SK-N-SH treated with all-trans-retinoic acid at 6 μM for 48 hours (cell line): ENCODE results near the gene C1orf105.

Experiments
- ATAC-seq: fragments of 200-7000 bp; cut with Tn5 transposase; 3 replicates; pipeline ENCODE4 v1.9.1; 2020; ENCODE audit warnings: mild to moderate bottlenecking, moderate library complexity
- CSDC2 ChIP-seq: fragments of 250-450 bp; sonication (Bioruptor Pico); IDR thresholded peaks from 2 replicates; pipeline ENCODE4 v1.5.0; 2020; ENCODE audit warnings: mild to moderate bottlenecking, moderate library complexity
- ESRRG ChIP-seq: fragments of 250-450 bp; sonication (Bioruptor Pico); IDR thresholded peaks from 2 replicates; pipeline ENCODE4 v1.6.1; 2021; ENCODE audit warnings: mild to moderate bottlenecking
- GLIS3 ChIP-seq: fragments of 250-450 bp; sonication (Bioruptor Pico); IDR thresholded peaks from 2 replicates; pipeline ENCODE4 v1.5.0; 2020; ENCODE audit warnings: mild to moderate bottlenecking, moderate library complexity
- OSR1 ChIP-seq: fragments of 250-450 bp; sonication (Bioruptor Pico); IDR thresholded peaks from 2 replicates; pipeline ENCODE4 v1.8.0; 2022; ENCODE audit warnings: moderate library complexity, mild to moderate bottlenecking, inconsistent platforms
- PPARA ChIP-seq: fragments of 250-450 bp; sonication (Bioruptor Pico); IDR thresholded peaks from 2 replicates; pipeline ENCODE4 v1.5.0; 2020; ENCODE audit warnings: mild to moderate bottlenecking, borderline replicate concordance
- RARB ChIP-seq: fragments of 250-450 bp; sonication (Bioruptor Pico); IDR thresholded peaks from 2 replicates; pipeline ENCODE4 v1.8.0; 2021; ENCODE audit warnings: mild to moderate bottlenecking, moderate library complexity
- SNAI2 ChIP-seq: fragments of 250-450 bp; sonication (Bioruptor Pico); IDR thresholded peaks from 2 replicates; pipeline ENCODE4 v1.5.0; 2020; ENCODE audit warnings: mild to moderate bottlenecking, moderate library complexity
- TCF4 ChIP-seq: fragments of 250-450 bp; sonication (Bioruptor Pico); IDR thresholded peaks from 2 replicates; pipeline ENCODE4 v1.8.0; 2021; ENCODE audit warnings: mild to moderate bottlenecking, moderate library complexity, borderline replicate concordance
- TOX ChIP-seq: fragments of 250-450 bp; sonication (Bioruptor Pico); IDR thresholded peaks from 2 replicates; pipeline ENCODE4 v1.8.0; 2021; ENCODE audit warnings: mild to moderate bottlenecking, moderate library complexity, borderline replicate concordance
- ZC3H10 ChIP-seq: fragments of 250-450 bp; sonication (Bioruptor Pico); IDR thresholded peaks from 2 replicates; pipeline ENCODE4 v1.5.1; 2021; ENCODE audit warnings: mild to moderate bottlenecking, moderate library complexity
- ZFP3 ChIP-seq: fragments of 250-450 bp; sonication (Bioruptor Pico); IDR thresholded peaks from 2 replicates; pipeline ENCODE4 v1.5.0; 2020; ENCODE audit warnings: mild to moderate bottlenecking, moderate library complexity
- ZFP30 ChIP-seq: fragments of 450-650 bp; formaldehyde crosslinking; IDR thresholded peaks from 2 replicates; pipeline ENCODE4 v1.5.0; 2022; ENCODE audit warnings: mild to moderate bottlenecking, moderate library complexity
- ZNF565 ChIP-seq: fragments of 450-650 bp; formaldehyde crosslinking; conservative IDR thresholded peaks from 2 replicates; pipeline ENCODE4 v1.5.0; 2020; ENCODE audit warnings: low read depth, mild to moderate bottlenecking, moderate library complexity
- ZNF70 ChIP-seq: fragments of 450-650 bp; formaldehyde crosslinking; IDR thresholded peaks from 2 replicates; pipeline ENCODE4 v1.5.0; 2020; ENCODE audit warnings: mild to moderate bottlenecking, moderate library complexity
- ZNF8 ChIP-seq: fragments of 450-650 bp; formaldehyde crosslinking; IDR thresholded peaks from 2 replicates; pipeline ENCODE4 v1.5.0; 2020; ENCODE audit warnings: mild to moderate bottlenecking, moderate library complexity
- TF ChIP-seq, protein P1 (sequence below): fragments of 250-450 bp; sonication (Bioruptor Pico); IDR thresholded peaks from 2 replicates; pipeline ENCODE4 v1.5.0; 2020; ENCODE audit warnings: mild to moderate bottlenecking, moderate library complexity
- TF ChIP-seq, protein P2 (sequence below): fragments of 250-450 bp; sonication (Bioruptor Pico); IDR thresholded peaks from 2 replicates; pipeline ENCODE4 v1.8.0; 2021; ENCODE audit warnings: low read depth, mild to moderate bottlenecking, moderate library complexity, borderline replicate concordance
- TF ChIP-seq, protein P3 (sequence below): fragments of 250-450 bp; sonication (Bioruptor Pico); IDR thresholded peaks from 2 replicates; pipeline ENCODE4 v1.8.0; 2020; ENCODE audit warnings: mild to moderate bottlenecking, moderate library complexity, borderline replicate concordance
- TF ChIP-seq, protein P4 (sequence below): fragments of 250-450 bp; sonication (Bioruptor Pico); IDR thresholded peaks from 2 replicates; pipeline ENCODE4 v1.5.1; 2021; ENCODE audit warnings: mild to moderate bottlenecking, moderate library complexity
- TF ChIP-seq, protein P5 (sequence below): fragments of 250-450 bp; sonication (Bioruptor Pico); IDR thresholded peaks from 2 replicates; pipeline ENCODE4 v1.5.1; 2020; ENCODE audit warnings: low read depth, mild to moderate bottlenecking, moderate library complexity

Gene C1orf105

DNA sequence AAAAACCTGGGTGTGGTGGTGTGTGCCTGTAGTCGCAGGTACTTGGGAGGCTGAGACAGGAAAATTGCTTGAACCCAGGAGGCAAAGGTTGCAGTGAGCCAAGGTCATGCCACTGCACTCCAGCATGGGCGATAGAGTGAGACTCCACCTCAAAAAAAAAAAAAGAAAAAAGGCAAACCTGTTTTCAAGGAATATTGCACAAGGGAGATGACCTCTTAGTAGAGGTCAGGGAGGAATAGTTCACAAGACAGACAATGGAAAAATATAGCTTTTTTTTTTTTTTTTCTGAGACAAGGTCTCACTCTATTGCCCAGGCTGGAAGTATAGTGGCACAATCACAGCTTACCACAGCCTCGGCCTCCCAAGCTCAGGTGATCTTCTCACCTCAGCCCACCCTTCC is 90.0 kb downstream of the C1orf105 start (continued):
- TF ChIP-seq ZC3H10, result no peak
- TF ChIP-seq PPARA (CRISPR knock-in tag), result no peak
- TF ChIP-seq ZFP30 (CRISPR knock-in tag), result no peak
- no peak for TF ChIP-seq TOX (CRISPR knock-in tag)
- TF ChIP-seq SNAI2, result no peak
- TF ChIP-seq, protein P1, sequence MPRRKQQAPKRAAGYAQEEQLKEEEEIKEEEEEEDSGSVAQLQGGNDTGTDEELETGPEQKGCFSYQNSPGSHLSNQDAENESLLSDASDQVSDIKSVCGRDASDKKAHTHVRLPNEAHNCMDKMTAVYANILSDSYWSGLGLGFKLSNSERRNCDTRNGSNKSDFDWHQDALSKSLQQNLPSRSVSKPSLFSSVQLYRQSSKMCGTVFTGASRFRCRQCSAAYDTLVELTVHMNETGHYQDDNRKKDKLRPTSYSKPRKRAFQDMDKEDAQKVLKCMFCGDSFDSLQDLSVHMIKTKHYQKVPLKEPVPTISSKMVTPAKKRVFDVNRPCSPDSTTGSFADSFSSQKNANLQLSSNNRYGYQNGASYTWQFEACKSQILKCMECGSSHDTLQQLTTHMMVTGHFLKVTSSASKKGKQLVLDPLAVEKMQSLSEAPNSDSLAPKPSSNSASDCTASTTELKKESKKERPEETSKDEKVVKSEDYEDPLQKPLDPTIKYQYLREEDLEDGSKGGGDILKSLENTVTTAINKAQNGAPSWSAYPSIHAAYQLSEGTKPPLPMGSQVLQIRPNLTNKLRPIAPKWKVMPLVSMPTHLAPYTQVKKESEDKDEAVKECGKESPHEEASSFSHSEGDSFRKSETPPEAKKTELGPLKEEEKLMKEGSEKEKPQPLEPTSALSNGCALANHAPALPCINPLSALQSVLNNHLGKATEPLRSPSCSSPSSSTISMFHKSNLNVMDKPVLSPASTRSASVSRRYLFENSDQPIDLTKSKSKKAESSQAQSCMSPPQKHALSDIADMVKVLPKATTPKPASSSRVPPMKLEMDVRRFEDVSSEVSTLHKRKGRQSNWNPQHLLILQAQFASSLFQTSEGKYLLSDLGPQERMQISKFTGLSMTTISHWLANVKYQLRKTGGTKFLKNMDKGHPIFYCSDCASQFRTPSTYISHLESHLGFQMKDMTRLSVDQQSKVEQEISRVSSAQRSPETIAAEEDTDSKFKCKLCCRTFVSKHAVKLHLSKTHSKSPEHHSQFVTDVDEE, result no peak
- no peak for TF ChIP-seq GLIS3
- no peak for TF ChIP-seq TCF4 (CRISPR knock-in tag)
- no peak for TF ChIP-seq ZFP3 (CRISPR knock-in tag)
- no peak for TF ChIP-seq RARB (CRISPR knock-in tag)
- no peak for TF ChIP-seq CSDC2 (CRISPR knock-in tag)
- TF ChIP-seq ZNF70 (CRISPR knock-in tag), result no peak
- no peak for TF ChIP-seq ZNF565

DNA sequence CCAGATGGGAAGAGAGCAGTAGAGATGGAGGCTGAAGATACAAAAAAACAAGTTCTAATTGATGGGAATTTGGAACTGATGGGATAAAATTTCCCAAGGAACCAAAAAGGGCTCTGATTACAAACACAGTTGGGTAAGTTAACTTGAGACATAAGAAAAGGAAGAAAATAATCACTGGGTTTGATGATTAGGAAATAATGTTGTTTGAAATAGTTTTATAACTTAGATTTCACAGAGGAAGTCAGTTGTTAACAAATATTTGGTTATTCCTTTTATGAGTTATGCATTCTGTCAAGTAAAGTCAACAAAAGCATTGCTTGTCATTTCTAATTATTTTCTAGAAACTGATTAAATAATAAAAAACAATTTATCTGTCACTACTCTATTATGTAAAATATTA is 92.1 kb downstream of the C1orf105 start:
- TF ChIP-seq PPARA (CRISPR knock-in tag) (no peak), TCF4 (CRISPR knock-in tag) (no peak), ZNF70 (CRISPR knock-in tag) (no peak), OSR1 (CRISPR knock-in tag) (no peak), SNAI2 (no peak), GLIS3 (no peak), ZC3H10 (no peak), CSDC2 (CRISPR knock-in tag) (no peak), ZNF8 (no peak), ZFP3 (CRISPR knock-in tag) (no peak), ZNF565 (no peak), TOX (CRISPR knock-in tag) (no peak), ESRRG (CRISPR knock-in tag) (no peak)
- TF ChIP-seq, protein P2, sequence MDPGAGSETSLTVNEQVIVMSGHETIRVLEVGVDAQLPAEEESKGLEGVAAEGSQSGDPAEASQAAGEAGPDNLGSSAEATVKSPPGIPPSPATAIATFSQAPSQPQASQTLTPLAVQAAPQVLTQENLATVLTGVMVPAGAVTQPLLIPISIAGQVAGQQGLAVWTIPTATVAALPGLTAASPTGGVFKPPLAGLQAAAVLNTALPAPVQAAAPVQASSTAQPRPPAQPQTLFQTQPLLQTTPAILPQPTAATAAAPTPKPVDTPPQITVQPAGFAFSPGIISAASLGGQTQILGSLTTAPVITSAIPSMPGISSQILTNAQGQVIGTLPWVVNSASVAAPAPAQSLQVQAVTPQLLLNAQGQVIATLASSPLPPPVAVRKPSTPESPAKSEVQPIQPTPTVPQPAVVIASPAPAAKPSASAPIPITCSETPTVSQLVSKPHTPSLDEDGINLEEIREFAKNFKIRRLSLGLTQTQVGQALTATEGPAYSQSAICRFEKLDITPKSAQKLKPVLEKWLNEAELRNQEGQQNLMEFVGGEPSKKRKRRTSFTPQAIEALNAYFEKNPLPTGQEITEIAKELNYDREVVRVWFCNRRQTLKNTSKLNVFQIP (CRISPR knock-in tag), result no peak
- TF ChIP-seq, protein P3, sequence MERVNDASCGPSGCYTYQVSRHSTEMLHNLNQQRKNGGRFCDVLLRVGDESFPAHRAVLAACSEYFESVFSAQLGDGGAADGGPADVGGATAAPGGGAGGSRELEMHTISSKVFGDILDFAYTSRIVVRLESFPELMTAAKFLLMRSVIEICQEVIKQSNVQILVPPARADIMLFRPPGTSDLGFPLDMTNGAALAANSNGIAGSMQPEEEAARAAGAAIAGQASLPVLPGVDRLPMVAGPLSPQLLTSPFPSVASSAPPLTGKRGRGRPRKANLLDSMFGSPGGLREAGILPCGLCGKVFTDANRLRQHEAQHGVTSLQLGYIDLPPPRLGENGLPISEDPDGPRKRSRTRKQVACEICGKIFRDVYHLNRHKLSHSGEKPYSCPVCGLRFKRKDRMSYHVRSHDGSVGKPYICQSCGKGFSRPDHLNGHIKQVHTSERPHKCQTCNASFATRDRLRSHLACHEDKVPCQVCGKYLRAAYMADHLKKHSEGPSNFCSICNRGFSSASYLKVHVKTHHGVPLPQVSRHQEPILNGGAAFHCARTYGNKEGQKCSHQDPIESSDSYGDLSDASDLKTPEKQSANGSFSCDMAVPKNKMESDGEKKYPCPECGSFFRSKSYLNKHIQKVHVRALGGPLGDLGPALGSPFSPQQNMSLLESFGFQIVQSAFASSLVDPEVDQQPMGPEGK (CRISPR knock-in tag), result no peak
- TF ChIP-seq, protein P4, sequence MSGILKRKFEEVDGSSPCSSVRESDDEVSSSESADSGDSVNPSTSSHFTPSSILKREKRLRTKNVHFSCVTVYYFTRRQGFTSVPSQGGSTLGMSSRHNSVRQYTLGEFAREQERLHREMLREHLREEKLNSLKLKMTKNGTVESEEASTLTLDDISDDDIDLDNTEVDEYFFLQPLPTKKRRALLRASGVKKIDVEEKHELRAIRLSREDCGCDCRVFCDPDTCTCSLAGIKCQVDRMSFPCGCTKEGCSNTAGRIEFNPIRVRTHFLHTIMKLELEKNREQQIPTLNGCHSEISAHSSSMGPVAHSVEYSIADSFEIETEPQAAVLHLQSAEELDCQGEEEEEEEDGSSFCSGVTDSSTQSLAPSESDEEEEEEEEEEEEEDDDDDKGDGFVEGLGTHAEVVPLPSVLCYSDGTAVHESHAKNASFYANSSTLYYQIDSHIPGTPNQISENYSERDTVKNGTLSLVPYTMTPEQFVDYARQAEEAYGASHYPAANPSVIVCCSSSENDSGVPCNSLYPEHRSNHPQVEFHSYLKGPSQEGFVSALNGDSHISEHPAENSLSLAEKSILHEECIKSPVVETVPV, result no peak
- TF ChIP-seq, protein P5, sequence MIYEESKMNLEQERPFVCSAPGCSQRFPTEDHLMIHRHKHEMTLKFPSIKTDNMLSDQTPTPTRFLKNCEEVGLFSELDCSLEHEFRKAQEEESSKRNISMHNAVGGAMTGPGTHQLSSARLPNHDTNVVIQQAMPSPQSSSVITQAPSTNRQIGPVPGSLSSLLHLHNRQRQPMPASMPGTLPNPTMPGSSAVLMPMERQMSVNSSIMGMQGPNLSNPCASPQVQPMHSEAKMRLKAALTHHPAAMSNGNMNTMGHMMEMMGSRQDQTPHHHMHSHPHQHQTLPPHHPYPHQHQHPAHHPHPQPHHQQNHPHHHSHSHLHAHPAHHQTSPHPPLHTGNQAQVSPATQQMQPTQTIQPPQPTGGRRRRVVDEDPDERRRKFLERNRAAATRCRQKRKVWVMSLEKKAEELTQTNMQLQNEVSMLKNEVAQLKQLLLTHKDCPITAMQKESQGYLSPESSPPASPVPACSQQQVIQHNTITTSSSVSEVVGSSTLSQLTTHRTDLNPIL (CRISPR knock-in tag), result no peak
- TF ChIP-seq, protein P1, result no peak
- TF ChIP-seq, all 23 proteins: peak for 0
- ATAC-seq, result no peak
